ENCODE data around the gene SCIN.
"Not testable (repeated sequence)": the region's sequence is repeated elsewhere in the genome, so short reads cannot be mapped to it uniquely, and the experiment has no call there.

SCIN gene

DNA sequence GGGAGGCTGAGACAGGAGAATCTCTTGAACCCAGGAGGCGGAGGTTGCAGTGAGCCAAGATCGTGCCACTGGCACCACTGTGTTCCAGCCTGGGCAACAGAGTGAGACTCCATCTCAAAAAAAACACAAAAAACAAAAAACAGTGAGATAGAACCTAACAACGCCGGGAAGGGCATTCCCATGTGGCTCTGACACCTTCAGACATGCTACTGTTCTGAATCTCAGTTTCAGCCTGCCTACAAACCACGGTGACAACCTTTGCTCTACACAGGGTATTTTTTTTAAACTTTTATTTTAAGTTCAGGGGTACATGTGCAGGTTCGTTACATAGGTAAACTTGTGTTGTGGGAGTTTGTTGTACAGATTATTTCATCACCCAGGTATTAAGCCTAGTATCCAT, 74.7 kb downstream of the SCIN start:
- not testable (repeated sequence) for DNase-seq (ENCODE audit: extremely low read depth in 1 of 2, low read depth in 1 of 2)

- DNase-seq (ENCODE audit: extremely low read depth in 1 of 2, low read depth in 1 of 2), result no peak
Measured at GRCh38 chr7:12646139-12646538, 75.6 kb downstream of the SCIN start.

DNA sequence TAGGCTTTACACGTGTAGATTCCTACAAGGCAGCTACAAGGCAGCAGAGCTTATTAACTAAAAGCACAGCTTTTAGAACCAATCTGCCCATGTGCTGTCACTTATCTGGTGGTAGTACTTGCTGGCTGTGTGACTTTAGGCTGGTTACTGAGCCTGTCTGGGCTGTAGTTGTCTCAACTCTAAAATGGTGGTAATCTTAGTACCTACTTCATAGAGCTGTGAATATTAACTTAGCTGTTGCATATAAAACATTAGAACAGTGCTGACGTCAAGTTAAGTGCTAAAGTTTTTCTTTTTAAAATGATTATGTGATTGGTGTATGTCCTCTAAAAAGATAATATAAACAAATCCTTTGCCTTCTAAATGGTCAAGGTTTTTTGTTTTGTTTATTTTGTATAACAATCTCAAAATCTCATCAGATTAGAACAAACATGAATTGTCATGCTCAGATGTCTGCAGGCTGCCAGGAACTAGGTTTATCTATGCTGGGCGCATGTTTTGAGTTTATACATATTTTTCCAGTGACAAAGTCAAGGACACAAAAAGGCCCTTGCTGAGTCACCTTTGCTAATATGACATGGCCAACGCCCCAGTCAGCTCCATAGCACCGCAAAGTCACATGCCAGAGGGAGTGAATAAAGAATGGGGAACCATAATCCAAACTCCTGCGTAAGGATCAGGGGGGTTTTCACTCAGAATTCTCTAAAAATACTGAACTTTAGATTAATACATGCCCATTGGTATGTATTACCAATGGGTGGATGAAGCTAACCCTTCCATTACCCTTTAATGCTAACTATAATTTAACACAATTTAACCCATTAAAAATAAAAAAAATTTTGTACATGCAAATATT, 77.1 kb downstream of the SCIN start:
- DNase-seq (ENCODE audit: extremely low read depth in 1 of 2, low read depth in 1 of 2), result no peak

DNA sequence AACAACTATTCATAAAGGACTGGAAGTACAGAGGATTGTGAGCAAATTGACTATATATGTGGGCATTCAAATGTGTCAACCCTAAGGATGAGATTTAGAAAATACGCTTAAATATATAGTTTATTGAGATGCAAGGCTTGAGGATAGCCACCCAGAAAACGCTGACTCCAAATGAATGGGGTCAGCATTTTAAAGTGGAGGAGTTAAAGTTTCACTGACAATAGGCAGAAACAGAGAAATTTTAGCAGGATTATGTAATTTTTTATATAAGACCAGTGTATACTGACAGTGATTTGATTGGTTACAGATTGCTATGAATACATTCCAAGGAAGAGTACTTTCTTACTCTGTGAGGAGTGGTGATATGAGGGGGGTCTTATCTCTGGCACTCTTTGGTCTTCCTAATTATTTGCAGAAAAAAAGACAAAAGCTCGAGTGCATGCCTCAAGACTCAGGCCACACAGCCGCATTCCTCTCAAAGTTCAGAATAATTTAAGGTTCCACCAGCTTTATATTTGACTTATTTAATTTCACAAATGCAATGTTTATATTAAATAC, 78.3 kb downstream of the SCIN start:
- DNase-seq (ENCODE audit: extremely low read depth in 1 of 2, low read depth in 1 of 2), result no peak

DNA sequence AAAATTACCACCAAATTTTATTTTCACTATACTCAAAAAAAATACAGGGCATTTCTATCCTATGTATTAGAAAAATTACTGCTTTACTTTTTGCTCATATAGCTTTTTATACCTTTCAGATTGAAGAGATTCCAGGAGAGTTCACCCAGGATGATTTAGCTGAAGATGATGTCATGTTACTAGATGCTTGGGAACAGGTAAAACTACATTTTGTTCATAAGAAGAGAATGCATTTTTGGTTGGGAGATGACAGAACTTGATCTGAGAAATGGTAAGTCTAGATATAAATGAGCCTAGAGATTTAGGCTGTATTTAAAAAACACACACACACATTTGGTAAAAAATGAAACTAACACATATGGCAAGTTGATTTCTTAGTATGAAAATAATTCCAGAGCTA, 78.8 kb downstream of the SCIN start:
- DNase-seq (ENCODE audit: extremely low read depth in 1 of 2, low read depth in 1 of 2), result no peak

DNA sequence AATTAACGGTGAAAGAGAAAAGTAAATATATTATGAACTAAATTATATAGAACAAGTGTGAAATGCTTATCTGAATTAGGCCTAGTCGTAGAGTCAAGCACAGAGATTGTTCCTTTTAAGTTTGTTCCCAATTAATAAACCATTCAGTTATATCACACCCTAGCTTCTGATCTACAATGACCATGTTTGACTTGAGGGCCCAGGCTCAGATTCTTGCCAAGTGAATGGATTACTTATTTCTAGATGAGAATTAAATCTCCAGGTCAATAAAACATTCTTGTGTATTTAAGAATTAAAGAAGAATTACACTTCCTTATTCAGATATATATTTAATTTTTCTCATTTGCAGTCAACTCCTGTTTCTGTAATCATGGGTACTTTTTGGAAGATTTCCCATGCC, 79.6 kb downstream of the SCIN start:
- DNase-seq (ENCODE audit: extremely low read depth in 1 of 2, low read depth in 1 of 2), result no peak

GRCh38 chr7:12653110-12653509, 82.6 kb downstream of the SCIN start:
- no peak for DNase-seq (ENCODE audit: extremely low read depth in 1 of 2, low read depth in 1 of 2)

DNA sequence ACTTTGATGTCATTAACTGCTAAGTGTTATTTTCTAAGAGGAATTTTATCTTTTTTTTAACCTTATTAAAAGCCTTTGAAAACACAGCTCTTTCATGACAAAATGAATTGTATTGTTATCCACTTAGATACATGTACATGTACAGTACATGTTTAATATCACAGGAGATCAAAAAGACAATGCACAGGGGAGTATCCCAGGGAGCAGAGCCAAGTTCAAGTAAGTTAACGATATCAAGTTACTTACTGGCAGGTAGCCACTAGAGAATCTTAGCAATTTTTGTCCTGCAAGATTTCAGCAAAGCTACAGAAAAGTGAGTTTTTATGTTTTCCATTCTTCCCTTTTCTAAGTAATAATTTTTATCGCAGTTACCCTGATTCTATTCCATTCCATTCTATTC, 83.0 kb downstream of the SCIN start:
- no peak for DNase-seq (ENCODE audit: extremely low read depth in 1 of 2, low read depth in 1 of 2)

- DNase-seq (ENCODE audit: extremely low read depth in 1 of 2, low read depth in 1 of 2), result no peak
Measured at GRCh38 chr7:12655161-12655560, 84.6 kb downstream of the SCIN start.

DNA sequence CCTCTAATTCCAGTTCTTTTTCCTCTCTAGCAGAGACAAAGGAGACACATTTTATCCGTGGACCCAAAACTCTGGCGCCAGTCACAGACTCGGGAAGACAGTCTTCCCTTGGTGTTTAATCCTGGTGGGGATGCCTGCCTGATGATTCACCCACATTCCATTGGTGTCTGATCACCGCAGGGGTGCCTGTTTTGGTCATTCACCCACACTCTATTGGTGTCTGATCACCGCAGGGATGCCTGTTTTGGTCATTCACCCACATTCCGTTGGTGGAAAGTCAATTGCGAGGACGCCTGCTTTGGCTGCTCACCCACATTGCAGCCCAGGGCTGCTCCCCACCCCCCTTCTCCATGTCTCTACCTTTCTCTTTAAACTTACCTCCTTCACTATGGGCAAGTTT, 89.9 kb downstream of the SCIN start:
- DNase-seq (ENCODE audit: extremely low read depth in 1 of 2, low read depth in 1 of 2), result not testable (repeated sequence)

DNA sequence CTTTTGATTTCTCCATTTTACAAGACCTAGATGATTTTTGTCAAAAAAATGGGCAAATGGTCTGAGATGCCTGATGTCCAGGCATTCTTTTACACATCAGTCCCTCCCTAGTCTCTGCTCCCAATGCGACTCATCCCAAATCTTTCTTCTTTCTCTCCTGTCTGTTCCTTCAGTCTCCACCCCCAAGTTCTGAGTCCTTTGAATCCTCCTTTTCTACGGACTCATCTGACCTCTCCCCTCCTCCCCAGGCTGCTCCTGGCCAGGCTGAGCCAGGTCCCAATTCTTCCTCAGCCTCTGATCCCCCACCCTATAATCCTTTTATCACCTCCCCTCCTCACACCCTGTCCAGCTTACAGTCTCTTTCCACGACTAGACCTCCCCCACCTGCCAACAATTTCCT, 90.5 kb downstream of the SCIN start:
- DNase-seq (ENCODE audit: extremely low read depth in 1 of 2, low read depth in 1 of 2), result not testable (repeated sequence)

DNA sequence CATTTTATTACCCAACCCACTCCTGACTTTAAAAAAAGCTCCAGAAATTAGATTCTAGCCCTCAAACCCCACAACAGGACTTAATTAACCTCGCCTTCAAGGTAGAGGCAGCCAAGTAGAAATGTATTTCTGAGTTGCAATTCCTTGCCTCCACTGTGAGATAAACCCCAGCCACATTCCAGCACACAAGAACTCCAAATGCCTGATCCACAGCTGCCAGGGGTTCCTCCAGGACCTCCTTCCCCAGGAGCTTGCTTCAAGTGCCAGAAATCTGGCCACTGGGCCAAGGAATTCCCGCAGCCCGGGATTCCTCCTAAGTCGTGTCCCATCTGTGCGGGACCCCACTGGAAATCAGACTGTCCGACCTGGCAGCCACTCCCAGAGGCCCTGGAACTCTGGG, 91.1 kb downstream of the SCIN start:
- DNase-seq (ENCODE audit: extremely low read depth in 1 of 2, low read depth in 1 of 2), result no peak

DNA sequence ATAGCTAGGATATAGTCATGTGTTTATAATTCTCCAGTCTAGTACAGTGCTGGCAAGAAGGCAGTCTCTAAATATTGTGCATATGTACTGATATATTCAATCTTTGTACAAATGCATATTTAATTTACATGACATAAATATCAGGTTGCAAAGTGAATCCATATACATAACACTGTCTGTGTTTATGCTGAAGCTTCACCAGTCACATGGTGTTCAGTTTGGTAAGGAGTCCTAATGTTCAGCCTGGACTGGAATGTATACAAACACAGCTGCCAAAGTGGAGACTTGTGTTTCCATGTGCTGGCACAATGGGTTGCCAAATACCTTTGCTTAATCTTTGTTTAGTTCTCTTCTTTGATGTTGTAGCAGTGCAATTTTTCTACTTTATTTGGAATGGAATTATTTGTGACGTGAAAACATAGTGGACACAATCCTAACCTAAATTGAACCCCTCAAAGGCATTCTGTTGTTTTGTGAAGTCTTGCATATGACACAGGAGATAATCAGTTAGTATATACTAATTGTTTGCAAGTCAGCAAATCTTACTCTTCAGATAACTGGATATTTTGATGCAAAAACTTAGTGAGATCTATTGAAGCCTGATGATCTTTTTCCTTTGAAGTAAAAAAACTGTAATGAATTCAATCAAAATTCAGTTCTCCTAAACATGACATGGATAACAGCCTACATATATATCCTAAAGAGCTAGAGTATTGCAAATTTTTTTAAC, 99.6 kb downstream of the SCIN start:
- no peak for DNase-seq (ENCODE audit: extremely low read depth in 1 of 2, low read depth in 1 of 2)

GRCh38 chr7:12670743-12671520, 100.4 kb downstream of the SCIN start:
- DNase-seq (ENCODE audit: extremely low read depth in 1 of 2, low read depth in 1 of 2), result no peak

DNA sequence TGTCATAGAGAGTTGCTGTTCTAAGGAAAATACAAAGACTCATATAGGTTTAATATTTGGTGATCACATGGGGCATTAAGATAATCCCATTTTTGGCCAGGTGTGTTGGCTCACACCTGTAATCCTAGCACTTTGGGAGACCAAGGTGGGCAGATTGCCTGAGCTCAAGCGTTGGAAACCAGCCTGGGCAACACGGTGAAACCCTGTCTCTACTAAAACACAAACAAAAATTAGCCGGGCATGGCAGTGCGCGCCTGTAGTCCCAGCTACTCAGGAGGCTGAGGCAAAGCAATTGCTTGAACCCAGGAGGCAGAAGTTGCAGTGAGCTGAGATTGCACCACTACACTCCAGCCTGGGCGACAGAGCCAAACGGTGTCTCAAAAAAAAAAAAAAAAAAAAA, 102.9 kb downstream of the SCIN start:
- not testable (repeated sequence) for DNase-seq (ENCODE audit: extremely low read depth in 1 of 2, low read depth in 1 of 2)

DNA sequence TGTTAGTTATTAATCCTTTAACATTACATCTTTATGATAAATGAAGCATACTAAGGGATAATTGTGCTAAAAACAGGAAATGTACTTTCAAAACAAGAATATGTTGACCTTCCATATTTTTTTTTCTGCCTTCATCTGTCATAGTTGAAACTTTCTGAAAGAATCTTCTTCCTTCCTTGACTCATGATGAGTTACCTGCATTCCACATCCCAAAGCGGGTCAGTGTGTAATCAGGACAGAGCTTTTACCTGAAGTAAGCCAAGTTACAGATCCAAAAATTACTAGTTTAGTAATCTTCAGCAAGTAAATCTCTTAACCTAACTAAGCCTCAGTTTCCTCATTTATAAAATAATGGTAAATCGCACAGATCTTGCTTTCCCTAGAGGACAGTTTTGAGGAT, 103.5 kb downstream of the SCIN start:
- DNase-seq (ENCODE audit: extremely low read depth in 1 of 2, low read depth in 1 of 2), result no peak

- DNase-seq (ENCODE audit: extremely low read depth in 1 of 2, low read depth in 1 of 2), result peak in 1 of 2 donors; percentile 1
Measured at GRCh38 chr7:12674861-12675260, 104.3 kb downstream of the SCIN start.

GRCh38 chr7:12683678-12684585, 113.4 kb downstream of the SCIN start:
- DNase-seq (ENCODE audit: extremely low read depth in 1 of 2, low read depth in 1 of 2), result no peak

DNA sequence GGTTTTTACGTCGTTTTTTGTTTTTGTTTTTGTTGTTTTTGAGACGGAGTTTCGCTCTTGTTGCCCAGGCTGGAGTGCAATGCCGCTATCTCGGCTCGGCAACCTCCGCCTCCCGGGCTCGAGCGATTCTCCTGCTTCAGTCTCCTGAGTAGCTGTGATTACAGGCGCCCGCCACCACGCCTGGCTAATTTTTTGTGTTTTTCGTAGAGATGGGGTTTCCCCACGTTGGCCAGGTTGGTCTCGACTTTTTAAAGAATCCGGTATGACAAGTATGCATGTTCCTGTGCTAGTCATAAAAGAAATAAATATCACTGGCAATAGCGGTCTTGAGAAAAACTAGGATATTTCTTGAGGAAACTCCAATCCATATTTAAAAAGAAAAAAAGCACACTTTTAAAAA, 114.2 kb downstream of the SCIN start:
- DNase-seq (ENCODE audit: extremely low read depth in 1 of 2, low read depth in 1 of 2), result no peak

GRCh38 chr7:12685550-12685949, 115.0 kb downstream of the SCIN start:
- DNase-seq (ENCODE audit: extremely low read depth in 1 of 2, low read depth in 1 of 2), result peak in 1 of 2 donors; percentile 0

All from activated CD8-positive, alpha-beta memory T cell treated with anti-CD3 and anti-CD28 coated beads for 1 hour (primary cell).